ENCODE results near the gene FAM83F. TPM values are rescaled to one million over a fixed set of nuclear protein-coding genes. Genes with fewer than 3 reads are reported as not detected.

Gene FAM83F
- total RNA-seq, 1 experiment from 2014 or later, result 43.1 TPM

DNA sequence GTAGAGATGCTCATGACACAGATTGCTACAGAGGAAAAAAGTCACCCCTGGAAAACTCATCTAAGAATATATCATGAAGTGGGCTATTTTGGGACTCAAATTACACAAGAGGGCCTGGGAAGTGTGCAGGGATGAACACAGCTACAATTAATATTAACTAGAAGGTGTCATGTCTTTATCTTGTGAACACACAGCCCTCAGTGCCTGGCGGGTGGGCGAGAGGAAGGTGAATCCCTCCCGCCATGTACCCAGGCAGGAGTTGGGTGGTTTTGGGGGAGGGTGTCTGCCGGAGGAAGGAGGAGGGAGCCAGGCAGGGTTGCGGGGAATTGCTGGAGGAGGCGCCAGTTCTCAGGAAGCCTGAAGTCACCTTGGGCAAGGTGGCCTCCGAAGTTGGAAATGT is 5.1 kb upstream of the FAM83F start:
- DNase-seq (ENCODE audit: low spot score) (no peak), ATAC-seq (peak; percentile 13)
- Mint-ChIP-seq H3K4me3 (no peak overlapping the region), H3K36me3 (no peaks in the 10 kb centered on the region), H3K27ac (no peak overlapping the region), H3K27me3 (ENCODE audit: low read depth) (peaks cover 50% of the 10 kb centered on the region), H3K9me3 (no peaks in the 10 kb centered on the region), H3K4me1 (peaks cover 18% of the 10 kb centered on the region)
- TF ChIP-seq, protein P1, sequence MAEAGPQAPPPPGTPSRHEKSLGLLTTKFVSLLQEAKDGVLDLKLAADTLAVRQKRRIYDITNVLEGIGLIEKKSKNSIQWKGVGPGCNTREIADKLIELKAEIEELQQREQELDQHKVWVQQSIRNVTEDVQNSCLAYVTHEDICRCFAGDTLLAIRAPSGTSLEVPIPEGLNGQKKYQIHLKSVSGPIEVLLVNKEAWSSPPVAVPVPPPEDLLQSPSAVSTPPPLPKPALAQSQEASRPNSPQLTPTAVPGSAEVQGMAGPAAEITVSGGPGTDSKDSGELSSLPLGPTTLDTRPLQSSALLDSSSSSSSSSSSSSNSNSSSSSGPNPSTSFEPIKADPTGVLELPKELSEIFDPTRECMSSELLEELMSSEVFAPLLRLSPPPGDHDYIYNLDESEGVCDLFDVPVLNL (CRISPR knock-in tag; IDR thresholded peaks at IDR 0.05; ENCODE audit: borderline replicate concordance, low read depth), result no peak
- TF ChIP-seq, protein P2, sequence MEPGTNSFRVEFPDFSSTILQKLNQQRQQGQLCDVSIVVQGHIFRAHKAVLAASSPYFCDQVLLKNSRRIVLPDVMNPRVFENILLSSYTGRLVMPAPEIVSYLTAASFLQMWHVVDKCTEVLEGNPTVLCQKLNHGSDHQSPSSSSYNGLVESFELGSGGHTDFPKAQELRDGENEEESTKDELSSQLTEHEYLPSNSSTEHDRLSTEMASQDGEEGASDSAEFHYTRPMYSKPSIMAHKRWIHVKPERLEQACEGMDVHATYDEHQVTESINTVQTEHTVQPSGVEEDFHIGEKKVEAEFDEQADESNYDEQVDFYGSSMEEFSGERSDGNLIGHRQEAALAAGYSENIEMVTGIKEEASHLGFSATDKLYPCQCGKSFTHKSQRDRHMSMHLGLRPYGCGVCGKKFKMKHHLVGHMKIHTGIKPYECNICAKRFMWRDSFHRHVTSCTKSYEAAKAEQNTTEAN (CRISPR knock-in tag; IDR thresholded peaks at IDR 0.05), result no peak
- no peak for TF ChIP-seq ELF4 (CRISPR knock-in tag; IDR thresholded peaks at IDR 0.05; ENCODE audit: low read depth)
- TF ChIP-seq, protein P3, sequence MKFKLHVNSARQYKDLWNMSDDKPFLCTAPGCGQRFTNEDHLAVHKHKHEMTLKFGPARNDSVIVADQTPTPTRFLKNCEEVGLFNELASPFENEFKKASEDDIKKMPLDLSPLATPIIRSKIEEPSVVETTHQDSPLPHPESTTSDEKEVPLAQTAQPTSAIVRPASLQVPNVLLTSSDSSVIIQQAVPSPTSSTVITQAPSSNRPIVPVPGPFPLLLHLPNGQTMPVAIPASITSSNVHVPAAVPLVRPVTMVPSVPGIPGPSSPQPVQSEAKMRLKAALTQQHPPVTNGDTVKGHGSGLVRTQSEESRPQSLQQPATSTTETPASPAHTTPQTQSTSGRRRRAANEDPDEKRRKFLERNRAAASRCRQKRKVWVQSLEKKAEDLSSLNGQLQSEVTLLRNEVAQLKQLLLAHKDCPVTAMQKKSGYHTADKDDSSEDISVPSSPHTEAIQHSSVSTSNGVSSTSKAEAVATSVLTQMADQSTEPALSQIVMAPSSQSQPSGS (CRISPR knock-in tag; IDR thresholded peaks at IDR 0.05; ENCODE audit: borderline replicate concordance, low read depth), result no peak
- no peak for TF ChIP-seq ZNF263 (CRISPR knock-in tag; IDR thresholded peaks at IDR 0.05; ENCODE audit: low read depth)
- TF ChIP-seq, protein P4, sequence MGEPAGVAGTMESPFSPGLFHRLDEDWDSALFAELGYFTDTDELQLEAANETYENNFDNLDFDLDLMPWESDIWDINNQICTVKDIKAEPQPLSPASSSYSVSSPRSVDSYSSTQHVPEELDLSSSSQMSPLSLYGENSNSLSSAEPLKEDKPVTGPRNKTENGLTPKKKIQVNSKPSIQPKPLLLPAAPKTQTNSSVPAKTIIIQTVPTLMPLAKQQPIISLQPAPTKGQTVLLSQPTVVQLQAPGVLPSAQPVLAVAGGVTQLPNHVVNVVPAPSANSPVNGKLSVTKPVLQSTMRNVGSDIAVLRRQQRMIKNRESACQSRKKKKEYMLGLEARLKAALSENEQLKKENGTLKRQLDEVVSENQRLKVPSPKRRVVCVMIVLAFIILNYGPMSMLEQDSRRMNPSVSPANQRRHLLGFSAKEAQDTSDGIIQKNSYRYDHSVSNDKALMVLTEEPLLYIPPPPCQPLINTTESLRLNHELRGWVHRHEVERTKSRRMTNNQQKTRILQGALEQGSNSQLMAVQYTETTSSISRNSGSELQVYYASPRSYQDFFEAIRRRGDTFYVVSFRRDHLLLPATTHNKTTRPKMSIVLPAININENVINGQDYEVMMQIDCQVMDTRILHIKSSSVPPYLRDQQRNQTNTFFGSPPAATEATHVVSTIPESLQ (CRISPR knock-in tag; IDR thresholded peaks at IDR 0.05), result no peak
- no peak for TF ChIP-seq MLX (CRISPR knock-in tag; IDR thresholded peaks at IDR 0.05)
- TF ChIP-seq TEAD1 (CRISPR knock-in tag; IDR thresholded peaks at IDR 0.05), result no peak
- TF ChIP-seq, protein P5, sequence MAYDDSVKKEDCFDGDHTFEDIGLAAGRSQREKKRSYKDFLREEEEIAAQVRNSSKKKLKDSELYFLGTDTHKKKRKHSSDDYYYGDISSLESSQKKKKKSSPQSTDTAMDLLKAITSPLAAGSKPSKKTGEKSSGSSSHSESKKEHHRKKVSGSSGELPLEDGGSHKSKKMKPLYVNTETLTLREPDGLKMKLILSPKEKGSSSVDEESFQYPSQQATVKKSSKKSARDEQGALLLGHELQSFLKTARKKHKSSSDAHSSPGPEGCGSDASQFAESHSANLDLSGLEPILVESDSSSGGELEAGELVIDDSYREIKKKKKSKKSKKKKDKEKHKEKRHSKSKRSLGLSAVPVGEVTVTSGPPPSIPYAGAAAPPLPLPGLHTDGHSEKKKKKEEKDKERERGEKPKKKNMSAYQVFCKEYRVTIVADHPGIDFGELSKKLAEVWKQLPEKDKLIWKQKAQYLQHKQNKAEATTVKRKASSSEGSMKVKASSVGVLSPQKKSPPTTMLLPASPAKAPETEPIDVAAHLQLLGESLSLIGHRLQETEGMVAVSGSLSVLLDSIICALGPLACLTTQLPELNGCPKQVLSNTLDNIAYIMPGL (CRISPR knock-in tag; IDR thresholded peaks at IDR 0.05), result no peak
- no peak for TF ChIP-seq ZNF121 (CRISPR knock-in tag; IDR thresholded peaks at IDR 0.05)
- ChIA-PET CTCF (interaction anchor here (1.3 kb wide), 1 partner anchor 57 kb away, joined by 6 read pairs; no protein-coding TSS in a partner anchor), POLR2A (no interaction called here)

DNA sequence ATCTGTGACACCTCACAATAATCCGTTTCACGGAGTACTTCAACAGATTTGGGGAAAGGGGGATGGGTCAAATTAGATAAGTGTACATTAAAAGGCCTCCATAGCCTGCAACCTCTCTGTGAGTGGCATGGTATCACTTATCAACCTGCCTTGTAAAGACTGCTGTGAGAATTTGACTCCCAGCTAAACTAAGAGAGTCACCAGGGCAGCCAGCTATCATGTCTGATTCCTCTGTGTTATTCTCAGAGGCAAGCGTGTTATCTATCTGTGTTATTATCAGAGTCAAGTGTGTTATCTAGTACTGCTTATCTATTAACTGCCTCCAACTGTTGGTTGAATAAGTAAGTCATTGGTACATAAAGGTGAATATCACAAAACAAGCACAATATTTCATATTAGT is 4.1 kb upstream of the FAM83F start:
- Mint-ChIP-seq H3K36me3 (no peaks in the 10 kb centered on the region), H3K4me1 (peaks cover 19% of the 10 kb centered on the region), H3K27ac (no peak overlapping the region), H3K4me3 (no peak overlapping the region), H3K27me3 (ENCODE audit: low read depth) (peaks cover 44% of the 10 kb centered on the region), H3K9me3 (no peaks in the 10 kb centered on the region)
- POLR2A ChIA-PET, result no interaction called here
- TF ChIP-seq, protein P6, sequence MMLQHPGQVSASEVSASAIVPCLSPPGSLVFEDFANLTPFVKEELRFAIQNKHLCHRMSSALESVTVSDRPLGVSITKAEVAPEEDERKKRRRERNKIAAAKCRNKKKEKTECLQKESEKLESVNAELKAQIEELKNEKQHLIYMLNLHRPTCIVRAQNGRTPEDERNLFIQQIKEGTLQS (CRISPR knock-in tag; conservative IDR thresholded peaks at IDR 0.05), result no peak
- TF ChIP-seq, protein P3 (CRISPR knock-in tag; IDR thresholded peaks at IDR 0.05; ENCODE audit: borderline replicate concordance, low read depth), result no peak
- TF ChIP-seq, protein P7, sequence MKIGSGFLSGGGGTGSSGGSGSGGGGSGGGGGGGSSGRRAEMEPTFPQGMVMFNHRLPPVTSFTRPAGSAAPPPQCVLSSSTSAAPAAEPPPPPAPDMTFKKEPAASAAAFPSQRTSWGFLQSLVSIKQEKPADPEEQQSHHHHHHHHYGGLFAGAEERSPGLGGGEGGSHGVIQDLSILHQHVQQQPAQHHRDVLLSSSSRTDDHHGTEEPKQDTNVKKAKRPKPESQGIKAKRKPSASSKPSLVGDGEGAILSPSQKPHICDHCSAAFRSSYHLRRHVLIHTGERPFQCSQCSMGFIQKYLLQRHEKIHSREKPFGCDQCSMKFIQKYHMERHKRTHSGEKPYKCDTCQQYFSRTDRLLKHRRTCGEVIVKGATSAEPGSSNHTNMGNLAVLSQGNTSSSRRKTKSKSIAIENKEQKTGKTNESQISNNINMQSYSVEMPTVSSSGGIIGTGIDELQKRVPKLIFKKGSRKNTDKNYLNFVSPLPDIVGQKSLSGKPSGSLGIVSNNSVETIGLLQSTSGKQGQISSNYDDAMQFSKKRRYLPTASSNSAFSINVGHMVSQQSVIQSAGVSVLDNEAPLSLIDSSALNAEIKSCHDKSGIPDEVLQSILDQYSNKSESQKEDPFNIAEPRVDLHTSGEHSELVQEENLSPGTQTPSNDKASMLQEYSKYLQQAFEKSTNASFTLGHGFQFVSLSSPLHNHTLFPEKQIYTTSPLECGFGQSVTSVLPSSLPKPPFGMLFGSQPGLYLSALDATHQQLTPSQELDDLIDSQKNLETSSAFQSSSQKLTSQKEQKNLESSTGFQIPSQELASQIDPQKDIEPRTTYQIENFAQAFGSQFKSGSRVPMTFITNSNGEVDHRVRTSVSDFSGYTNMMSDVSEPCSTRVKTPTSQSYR (CRISPR knock-in tag; IDR thresholded peaks at IDR 0.05), result no peak
- TF ChIP-seq SMAD3 (CRISPR knock-in tag; IDR thresholded peaks at IDR 0.05; ENCODE audit: borderline replicate concordance), result no peak
- no peak for TF ChIP-seq JUN (CRISPR knock-in tag; IDR thresholded peaks at IDR 0.05)
- TF ChIP-seq MLX (CRISPR knock-in tag; IDR thresholded peaks at IDR 0.05), result no peak
- TF ChIP-seq OVOL2 (CRISPR knock-in tag; IDR thresholded peaks at IDR 0.05; ENCODE audit: borderline replicate concordance), result no peak
- TF ChIP-seq ETV6 (CRISPR knock-in tag; IDR thresholded peaks at IDR 0.05), result no peak
- no peak for TF ChIP-seq PREB (CRISPR knock-in tag; IDR thresholded peaks at IDR 0.05; ENCODE audit: borderline replicate concordance)
- DNase-seq (ENCODE audit: low spot score) (no peak), ATAC-seq (no peak)
- CTCF ChIA-PET, result interaction anchor here (1.1 to 2.1 kb wide), 3 partner anchors 34 to 58 kb away, joined by 3 to 8 read pairs (median 6); no protein-coding TSS in a partner anchor

All from WTC11 (cell line).